GM23338 (cell line): Measurements from ENCODE around the gene LARGE1. TPM values are rescaled to one million over a fixed set of nuclear protein-coding genes. Genes with fewer than 3 reads are reported as not detected.

Source experiments
- ATAC-seq: fragments of 200-7000 bp; cut with Tn5 transposase; 3 replicates; pipeline ENCODE4 v1.9.1; 2020
- DNase-seq: peaks from one replicate; pipeline ENCODE4 v3.0.0-alpha.2; 2015; ENCODE audit warnings: low spot score
- H2AFZ ChIP-seq: fragments of 200-600 bp; sonication (generic); 2 replicates; pipeline ENCODE4 v1.8.0; 2016; ENCODE audit warnings: antibody characterized with exemption, mild to moderate bottlenecking, moderate library complexity
- H3F3A ChIP-seq: fragments of 200-600 bp; sonication (generic); replicated peaks from 2 replicates; pipeline ENCODE4 v1.8.0; 2017; ENCODE audit warnings: antibody characterized with exemption, mixed run types, low read depth
- H3K27ac ChIP-seq: fragments of 200-600 bp; sonication (generic); 2 replicates; pipeline ENCODE4 v1.6.1; 2016; ENCODE audit warnings: low read depth
- H3K27me3 ChIP-seq: fragments of 200-600 bp; sonication (generic); 2 replicates; pipeline ENCODE4 v1.8.0; 2016; ENCODE audit warnings: mild to moderate bottlenecking, mixed run types, moderate library complexity; ENCODE audit not compliant: insufficient read depth
- H3K36me3 ChIP-seq: fragments of 200-600 bp; sonication (generic); 2 replicates; pipeline ENCODE4 v1.8.0; 2016; ENCODE audit warnings: mild to moderate bottlenecking; ENCODE audit not compliant: insufficient read depth
- H3K4me1 ChIP-seq: fragments of 200-600 bp; sonication (generic); 2 replicates; pipeline ENCODE4 v1.8.0; 2016; ENCODE audit warnings: mild to moderate bottlenecking, moderate library complexity; ENCODE audit not compliant: insufficient read depth
- H3K4me2 ChIP-seq: fragments of 200-600 bp; sonication (generic); 2 replicates; pipeline ENCODE4 v1.7.1; 2017; ENCODE audit warnings: mixed run types
- H3K4me3 ChIP-seq: fragments of 200-600 bp; sonication (generic); 2 replicates; pipeline ENCODE4 v1.6.1; 2016; ENCODE audit warnings: mixed run types
- H3K79me2 ChIP-seq: fragments of 200-600 bp; sonication (generic); replicated peaks from 2 replicates; pipeline ENCODE4 v1.8.0; 2017; ENCODE audit warnings: mild to moderate bottlenecking; ENCODE audit not compliant: insufficient read depth
- H3K9me2 ChIP-seq: fragments of 200-600 bp; sonication (generic); 2 replicates; pipeline ENCODE4 v1.8.0; 2017; ENCODE audit not compliant: insufficient read depth
- H4K20me1 ChIP-seq: fragments of 200-600 bp; sonication (generic); replicated peaks from 2 replicates; pipeline ENCODE4 v1.8.0; 2017; ENCODE audit warnings: mild to moderate bottlenecking; ENCODE audit not compliant: insufficient read depth
- H3K27ac Mint-ChIP-seq: 2 replicates; pipeline ENCODE4 v1.8.0; 2020; ENCODE audit warnings: inconsistent platforms, mild to moderate bottlenecking, moderate library complexity, mixed read lengths
- H3K27me3 Mint-ChIP-seq: 3 replicates; pipeline ENCODE4 v1.8.0; 2022; ENCODE audit warnings: low read depth, mild to moderate bottlenecking, moderate library complexity, mixed read lengths, inconsistent platforms; ENCODE audit not compliant: insufficient read depth, poor library complexity
- H3K36me3 Mint-ChIP-seq: 3 replicates; pipeline ENCODE4 v1.8.0; 2021; ENCODE audit warnings: low read depth, mild to moderate bottlenecking, inconsistent platforms, moderate library complexity, mixed read lengths
- H3K4me1 Mint-ChIP-seq: 3 replicates; pipeline ENCODE4 v1.8.0; 2020; ENCODE audit warnings: mild to moderate bottlenecking, inconsistent platforms, mixed read lengths
- H3K4me3 Mint-ChIP-seq: 3 replicates; pipeline ENCODE4 v1.8.0; 2021; ENCODE audit warnings: moderate library complexity, mild to moderate bottlenecking, inconsistent platforms, mixed read lengths
- H3K9me3 Mint-ChIP-seq: 3 replicates; pipeline ENCODE4 v1.8.0; 2020; ENCODE audit warnings: moderate library complexity, mild to moderate bottlenecking, inconsistent platforms, mixed read lengths
- CREB1 ChIP-seq: fragments of 250-450 bp; sonication (Bioruptor Pico); IDR thresholded peaks from 2 replicates; pipeline ENCODE4 v1.5.0; 2020; ENCODE audit warnings: low read depth, mild to moderate bottlenecking, moderate library complexity
- EZH2 ChIP-seq: fragments of 200-600 bp; sonication (generic); IDR thresholded peaks from one replicate; pipeline ENCODE4 v1.8.0; 2017; ENCODE audit warnings: antibody characterized with exemption, mild to moderate bottlenecking, low read depth; ENCODE audit not compliant: unreplicated experiment
- EZH2phosphoT487 ChIP-seq: fragments of 200-600 bp; sonication (generic); IDR thresholded peaks from one replicate; pipeline ENCODE4 v1.8.1; 2018; ENCODE audit warnings: antibody characterized with exemption; ENCODE audit not compliant: unreplicated experiment
- JUNB ChIP-seq: IDR thresholded peaks from one replicate; pipeline ENCODE4 v1.6.1; 2016; ENCODE audit warnings: antibody characterized with exemption; ENCODE audit not compliant: unreplicated experiment
- NANOG ChIP-seq: IDR thresholded peaks from 2 replicates; pipeline ENCODE4 v1.6.1; 2016; ENCODE audit warnings: antibody characterized with exemption, borderline replicate concordance
- POLR2AphosphoS5 ChIP-seq: IDR thresholded peaks from 2 replicates; pipeline ENCODE4 v1.6.1; 2016; ENCODE audit warnings: antibody characterized with exemption, low read depth
- STAT1 ChIP-seq: IDR thresholded peaks from one replicate; pipeline ENCODE4 v1.6.1; 2016; ENCODE audit warnings: antibody characterized with exemption; ENCODE audit not compliant: unreplicated experiment
- ZNF114 ChIP-seq: fragments of 250-450 bp; sonication (Bioruptor Pico); IDR thresholded peaks from 2 replicates; pipeline ENCODE4 v1.5.0; 2020; ENCODE audit warnings: mild to moderate bottlenecking, moderate library complexity
- ZNF331 ChIP-seq: fragments of 250-450 bp; sonication (Bioruptor Pico); IDR thresholded peaks from 2 replicates; pipeline ENCODE4 v1.5.0; 2020; ENCODE audit warnings: low read depth, mild to moderate bottlenecking, moderate library complexity
- polyA plus RNA-seq: library from polyadenylated mRNA; unstranded; fragments of >200 nt; fragmentation: Nextera tagmentation; extraction: Ambion mirVana; gene quantifications from 2 replicates; pipeline ENCODE4 v1.2.1, GENCODE V29; 2016
- total RNA-seq: library from RNA; depleted of rRNA; stranded (reverse); fragments of >200 nt; shearing (Covaris generic); gene quantifications from 2 replicates; pipeline ENCODE4 v1.2.3, GENCODE V29; 2014
- TF ChIP-seq, protein P1 (sequence below): IDR thresholded peaks from one replicate; pipeline ENCODE4 v1.6.1; 2018; ENCODE audit warnings: antibody characterized with exemption; ENCODE audit not compliant: unreplicated experiment
- TF ChIP-seq, protein P2 (sequence below): fragments of 250-450 bp; sonication (Bioruptor Pico); IDR thresholded peaks from 2 replicates; pipeline ENCODE4 v1.5.0; 2020; ENCODE audit warnings: mild to moderate bottlenecking, moderate library complexity
- TF ChIP-seq, protein P3 (sequence below), 2 experiments: fragments of 200-600 bp in 1 of 2; sonication (generic) in 1 of 2; conservative IDR thresholded peaks; 2 replicates each; pipeline versions ENCODE4 v1.5.1 to v1.6.1; 2016 to 2017; ENCODE audit warnings: antibody characterized with exemption in 2 of 2, low read depth in 2 of 2, mild to moderate bottlenecking in 2 of 2, moderate library complexity in 1 of 2
- TF ChIP-seq, protein P4 (sequence below): IDR thresholded peaks from 2 replicates; pipeline ENCODE4 v1.6.1; 2016; ENCODE audit warnings: antibody characterized with exemption

LARGE1 gene
- total and polyA plus RNA-seq, 2 experiments from 2014 or later, result 12.8 to 75.6 TPM

DNA sequence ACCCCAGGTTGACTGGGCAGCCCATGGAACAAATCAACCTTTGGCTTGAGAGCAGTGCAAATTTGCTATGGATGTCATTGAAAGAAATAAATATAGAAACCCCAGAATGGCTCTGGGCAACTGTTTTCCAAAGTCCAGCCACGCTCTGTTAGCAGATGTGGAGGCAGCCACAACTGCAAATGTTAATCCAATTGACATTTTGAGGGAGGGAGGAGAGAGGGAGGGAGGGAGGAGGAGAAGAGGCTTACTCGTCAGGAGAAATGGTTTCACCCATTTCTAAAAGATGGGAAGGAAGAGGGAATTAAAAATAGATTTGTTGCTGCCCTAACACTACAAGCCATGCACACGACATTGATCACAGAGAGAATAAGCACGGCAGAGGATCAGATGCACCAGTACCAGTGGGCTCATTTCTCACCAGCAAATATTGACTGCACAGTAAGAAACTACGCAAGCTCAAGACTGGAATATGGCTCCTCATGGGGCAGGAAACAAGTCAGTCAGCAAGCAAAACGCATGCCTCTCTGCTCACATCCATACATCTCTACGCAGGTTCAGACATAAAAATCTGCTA lies 229.1 kb downstream of the LARGE1 start:
- Mint-ChIP-seq H3K4me3 (no peak overlapping the region), H3K36me3 (peaks cover 14% of the 10 kb centered on the region; the same call in 2 of the 3 replicates), H3K9me3 (no peaks in the 10 kb centered on the region), H3K27me3 (peaks cover 16% of the 10 kb centered on the region), H3K27ac (no peak overlapping the region; the same call in 1 of the 2 replicates), H3K4me1 (peaks cover 19% of the 10 kb centered on the region)
- Histone ChIP-seq H2AFZ (no peak overlapping the region), H3K9me2 (no peaks in the 10 kb centered on the region), H3K4me2 (no peak overlapping the region), H3K79me2 (peaks cover 88% of the 10 kb centered on the region), H3K27ac (no peak overlapping the region), H4K20me1 (peaks cover 43% of the 10 kb centered on the region), H3K4me1 (peaks cover 3% of the 10 kb centered on the region; the same call in 1 of the 2 replicates), H3K4me3 (no peak overlapping the region), H3F3A (no peaks in the 10 kb centered on the region), H3K36me3 (no peaks in the 10 kb centered on the region), H3K27me3 (no peaks in the 10 kb centered on the region)
- ATAC-seq (no peak), DNase-seq (no peak)
- TF ChIP-seq NANOG, result no peak
- no peak for TF ChIP-seq ZNF114
- TF ChIP-seq, protein P1, sequence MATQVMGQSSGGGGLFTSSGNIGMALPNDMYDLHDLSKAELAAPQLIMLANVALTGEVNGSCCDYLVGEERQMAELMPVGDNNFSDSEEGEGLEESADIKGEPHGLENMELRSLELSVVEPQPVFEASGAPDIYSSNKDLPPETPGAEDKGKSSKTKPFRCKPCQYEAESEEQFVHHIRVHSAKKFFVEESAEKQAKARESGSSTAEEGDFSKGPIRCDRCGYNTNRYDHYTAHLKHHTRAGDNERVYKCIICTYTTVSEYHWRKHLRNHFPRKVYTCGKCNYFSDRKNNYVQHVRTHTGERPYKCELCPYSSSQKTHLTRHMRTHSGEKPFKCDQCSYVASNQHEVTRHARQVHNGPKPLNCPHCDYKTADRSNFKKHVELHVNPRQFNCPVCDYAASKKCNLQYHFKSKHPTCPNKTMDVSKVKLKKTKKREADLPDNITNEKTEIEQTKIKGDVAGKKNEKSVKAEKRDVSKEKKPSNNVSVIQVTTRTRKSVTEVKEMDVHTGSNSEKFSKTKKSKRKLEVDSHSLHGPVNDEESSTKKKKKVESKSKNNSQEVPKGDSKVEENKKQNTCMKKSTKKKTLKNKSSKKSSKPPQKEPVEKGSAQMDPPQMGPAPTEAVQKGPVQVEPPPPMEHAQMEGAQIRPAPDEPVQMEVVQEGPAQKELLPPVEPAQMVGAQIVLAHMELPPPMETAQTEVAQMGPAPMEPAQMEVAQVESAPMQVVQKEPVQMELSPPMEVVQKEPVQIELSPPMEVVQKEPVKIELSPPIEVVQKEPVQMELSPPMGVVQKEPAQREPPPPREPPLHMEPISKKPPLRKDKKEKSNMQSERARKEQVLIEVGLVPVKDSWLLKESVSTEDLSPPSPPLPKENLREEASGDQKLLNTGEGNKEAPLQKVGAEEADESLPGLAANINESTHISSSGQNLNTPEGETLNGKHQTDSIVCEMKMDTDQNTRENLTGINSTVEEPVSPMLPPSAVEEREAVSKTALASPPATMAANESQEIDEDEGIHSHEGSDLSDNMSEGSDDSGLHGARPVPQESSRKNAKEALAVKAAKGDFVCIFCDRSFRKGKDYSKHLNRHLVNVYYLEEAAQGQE, result no peak
- no peak for TF ChIP-seq STAT1
- TF ChIP-seq EZH2, result no peak
- no peak for TF ChIP-seq CREB1 (CRISPR knock-in tag)
- TF ChIP-seq, protein P2, sequence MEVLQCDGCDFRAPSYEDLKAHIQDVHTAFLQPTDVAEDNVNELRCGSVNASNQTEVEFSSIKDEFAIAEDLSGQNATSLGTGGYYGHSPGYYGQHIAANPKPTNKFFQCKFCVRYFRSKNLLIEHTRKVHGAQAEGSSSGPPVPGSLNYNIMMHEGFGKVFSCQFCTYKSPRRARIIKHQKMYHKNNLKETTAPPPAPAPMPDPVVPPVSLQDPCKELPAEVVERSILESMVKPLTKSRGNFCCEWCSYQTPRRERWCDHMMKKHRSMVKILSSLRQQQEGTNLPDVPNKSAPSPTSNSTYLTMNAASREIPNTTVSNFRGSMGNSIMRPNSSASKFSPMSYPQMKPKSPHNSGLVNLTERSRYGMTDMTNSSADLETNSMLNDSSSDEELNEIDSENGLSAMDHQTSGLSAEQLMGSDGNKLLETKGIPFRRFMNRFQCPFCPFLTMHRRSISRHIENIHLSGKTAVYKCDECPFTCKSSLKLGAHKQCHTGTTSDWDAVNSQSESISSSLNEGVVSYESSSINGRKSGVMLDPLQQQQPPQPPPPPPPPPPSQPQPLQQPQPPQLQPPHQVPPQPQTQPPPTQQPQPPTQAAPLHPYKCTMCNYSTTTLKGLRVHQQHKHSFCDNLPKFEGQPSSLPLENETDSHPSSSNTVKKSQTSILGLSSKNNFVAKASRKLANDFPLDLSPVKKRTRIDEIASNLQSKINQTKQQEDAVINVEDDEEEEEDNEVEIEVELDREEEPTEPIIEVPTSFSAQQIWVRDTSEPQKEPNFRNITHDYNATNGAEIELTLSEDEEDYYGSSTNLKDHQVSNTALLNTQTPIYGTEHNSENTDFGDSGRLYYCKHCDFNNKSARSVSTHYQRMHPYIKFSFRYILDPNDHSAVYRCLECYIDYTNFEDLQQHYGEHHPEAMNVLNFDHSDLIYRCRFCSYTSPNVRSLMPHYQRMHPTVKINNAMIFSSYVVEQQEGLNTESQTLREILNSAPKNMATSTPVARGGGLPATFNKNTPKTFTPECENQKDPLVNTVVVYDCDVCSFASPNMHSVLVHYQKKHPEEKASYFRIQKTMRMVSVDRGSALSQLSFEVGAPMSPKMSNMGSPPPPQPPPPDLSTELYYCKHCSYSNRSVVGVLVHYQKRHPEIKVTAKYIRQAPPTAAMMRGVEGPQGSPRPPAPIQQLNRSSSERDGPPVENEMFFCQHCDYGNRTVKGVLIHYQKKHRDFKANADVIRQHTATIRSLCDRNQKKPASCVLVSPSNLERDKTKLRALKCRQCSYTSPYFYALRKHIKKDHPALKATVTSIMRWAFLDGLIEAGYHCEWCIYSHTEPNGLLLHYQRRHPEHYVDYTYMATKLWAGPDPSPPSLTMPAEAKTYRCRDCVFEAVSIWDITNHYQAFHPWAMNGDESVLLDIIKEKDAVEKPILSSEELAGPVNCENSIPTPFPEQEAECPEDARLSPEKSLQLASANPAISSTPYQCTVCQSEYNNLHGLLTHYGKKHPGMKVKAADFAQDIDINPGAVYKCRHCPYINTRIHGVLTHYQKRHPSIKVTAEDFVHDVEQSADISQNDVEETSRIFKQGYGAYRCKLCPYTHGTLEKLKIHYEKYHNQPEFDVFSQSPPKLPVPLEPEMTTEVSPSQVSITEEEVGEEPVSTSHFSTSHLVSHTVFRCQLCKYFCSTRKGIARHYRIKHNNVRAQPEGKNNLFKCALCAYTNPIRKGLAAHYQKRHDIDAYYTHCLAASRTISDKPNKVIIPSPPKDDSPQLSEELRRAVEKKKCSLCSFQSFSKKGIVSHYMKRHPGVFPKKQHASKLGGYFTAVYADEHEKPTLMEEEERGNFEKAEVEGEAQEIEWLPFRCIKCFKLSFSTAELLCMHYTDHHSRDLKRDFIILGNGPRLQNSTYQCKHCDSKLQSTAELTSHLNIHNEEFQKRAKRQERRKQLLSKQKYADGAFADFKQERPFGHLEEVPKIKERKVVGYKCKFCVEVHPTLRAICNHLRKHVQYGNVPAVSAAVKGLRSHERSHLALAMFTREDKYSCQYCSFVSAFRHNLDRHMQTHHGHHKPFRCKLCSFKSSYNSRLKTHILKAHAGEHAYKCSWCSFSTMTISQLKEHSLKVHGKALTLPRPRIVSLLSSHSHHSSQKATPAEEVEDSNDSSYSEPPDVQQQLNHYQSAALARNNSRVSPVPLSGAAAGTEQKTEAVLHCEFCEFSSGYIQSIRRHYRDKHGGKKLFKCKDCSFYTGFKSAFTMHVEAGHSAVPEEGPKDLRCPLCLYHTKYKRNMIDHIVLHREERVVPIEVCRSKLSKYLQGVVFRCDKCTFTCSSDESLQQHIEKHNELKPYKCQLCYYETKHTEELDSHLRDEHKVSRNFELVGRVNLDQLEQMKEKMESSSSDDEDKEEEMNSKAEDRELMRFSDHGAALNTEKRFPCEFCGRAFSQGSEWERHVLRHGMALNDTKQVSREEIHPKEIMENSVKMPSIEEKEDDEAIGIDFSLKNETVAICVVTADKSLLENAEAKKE (CRISPR knock-in tag), result no peak
- TF ChIP-seq, protein P3, sequence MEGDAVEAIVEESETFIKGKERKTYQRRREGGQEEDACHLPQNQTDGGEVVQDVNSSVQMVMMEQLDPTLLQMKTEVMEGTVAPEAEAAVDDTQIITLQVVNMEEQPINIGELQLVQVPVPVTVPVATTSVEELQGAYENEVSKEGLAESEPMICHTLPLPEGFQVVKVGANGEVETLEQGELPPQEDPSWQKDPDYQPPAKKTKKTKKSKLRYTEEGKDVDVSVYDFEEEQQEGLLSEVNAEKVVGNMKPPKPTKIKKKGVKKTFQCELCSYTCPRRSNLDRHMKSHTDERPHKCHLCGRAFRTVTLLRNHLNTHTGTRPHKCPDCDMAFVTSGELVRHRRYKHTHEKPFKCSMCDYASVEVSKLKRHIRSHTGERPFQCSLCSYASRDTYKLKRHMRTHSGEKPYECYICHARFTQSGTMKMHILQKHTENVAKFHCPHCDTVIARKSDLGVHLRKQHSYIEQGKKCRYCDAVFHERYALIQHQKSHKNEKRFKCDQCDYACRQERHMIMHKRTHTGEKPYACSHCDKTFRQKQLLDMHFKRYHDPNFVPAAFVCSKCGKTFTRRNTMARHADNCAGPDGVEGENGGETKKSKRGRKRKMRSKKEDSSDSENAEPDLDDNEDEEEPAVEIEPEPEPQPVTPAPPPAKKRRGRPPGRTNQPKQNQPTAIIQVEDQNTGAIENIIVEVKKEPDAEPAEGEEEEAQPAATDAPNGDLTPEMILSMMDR (conservative IDR thresholded peaks at IDR 0.05; ENCODE audit: low read depth in 2 of 2), result no peak
- no peak for TF ChIP-seq JUNB
- TF ChIP-seq, protein P4, sequence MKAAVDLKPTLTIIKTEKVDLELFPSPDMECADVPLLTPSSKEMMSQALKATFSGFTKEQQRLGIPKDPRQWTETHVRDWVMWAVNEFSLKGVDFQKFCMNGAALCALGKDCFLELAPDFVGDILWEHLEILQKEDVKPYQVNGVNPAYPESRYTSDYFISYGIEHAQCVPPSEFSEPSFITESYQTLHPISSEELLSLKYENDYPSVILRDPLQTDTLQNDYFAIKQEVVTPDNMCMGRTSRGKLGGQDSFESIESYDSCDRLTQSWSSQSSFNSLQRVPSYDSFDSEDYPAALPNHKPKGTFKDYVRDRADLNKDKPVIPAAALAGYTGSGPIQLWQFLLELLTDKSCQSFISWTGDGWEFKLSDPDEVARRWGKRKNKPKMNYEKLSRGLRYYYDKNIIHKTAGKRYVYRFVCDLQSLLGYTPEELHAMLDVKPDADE, result no peak
- TF ChIP-seq ZNF331, result no peak
- TF ChIP-seq EZH2phosphoT487, result no peak
- TF ChIP-seq POLR2AphosphoS5, result no peak
